NCI-H526 treated with DMSO at 0.1 percent for 48 hours (cell line): ENCODE results near the gene C1QL1.

Experiments used
- DNase-seq: peaks from one replicate; lab custom pipeline; 2025; lab: John Stamatoyannopoulos, UW

C1QL1 gene

DNA sequence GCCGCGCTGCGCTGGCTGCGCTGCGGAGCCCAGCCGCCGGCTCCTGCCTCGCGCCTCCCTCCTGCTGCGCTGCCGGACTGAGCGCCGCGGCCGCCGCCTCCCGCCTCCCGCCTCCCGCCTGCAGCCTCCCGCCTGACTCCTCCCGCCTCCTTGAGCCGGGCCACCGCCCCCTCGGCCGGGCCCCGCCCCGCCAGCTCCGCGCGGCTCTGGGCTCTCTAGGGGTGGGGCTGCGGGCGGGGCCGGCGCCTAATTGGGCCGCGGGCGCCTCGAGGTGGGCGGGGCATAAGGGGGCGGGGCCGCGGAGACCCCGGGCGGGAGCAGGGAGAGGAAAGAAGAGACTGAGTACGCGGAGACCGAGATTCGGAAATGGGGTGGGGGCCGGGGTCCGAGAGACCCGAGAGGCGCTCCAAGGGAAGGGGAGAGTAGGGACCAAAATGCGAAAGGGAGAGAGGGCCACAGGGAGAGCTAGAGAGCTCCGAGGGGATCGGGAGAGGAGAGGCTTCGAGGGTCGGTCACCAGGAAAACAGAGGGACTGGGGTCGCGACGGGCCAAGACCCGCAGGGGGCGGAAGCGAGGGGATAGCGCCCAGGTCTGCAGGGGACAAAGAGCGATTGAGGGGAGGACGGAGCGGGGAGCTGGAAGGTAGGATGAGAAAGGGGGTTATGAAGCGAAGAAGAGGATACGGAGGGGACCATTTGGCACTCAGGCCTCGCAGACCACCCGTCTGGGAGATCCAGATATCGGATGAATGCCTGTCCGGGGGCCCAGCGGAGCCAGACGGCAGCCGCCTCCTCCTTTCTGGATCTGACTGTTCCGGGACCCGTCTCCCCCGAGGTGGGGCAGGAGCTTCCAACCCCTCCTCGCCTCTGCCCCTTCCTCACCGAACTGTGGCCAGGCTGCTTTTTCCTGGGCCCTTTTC lies at the start of gene C1QL1:
Gene C1QL1, minus strand, starts transcription at position 79 of the 919 bp plus-strand sequence. CDS start 255 bp downstream, outside the sequence.
- DNase-seq, result peak; percentile 90

DNA sequence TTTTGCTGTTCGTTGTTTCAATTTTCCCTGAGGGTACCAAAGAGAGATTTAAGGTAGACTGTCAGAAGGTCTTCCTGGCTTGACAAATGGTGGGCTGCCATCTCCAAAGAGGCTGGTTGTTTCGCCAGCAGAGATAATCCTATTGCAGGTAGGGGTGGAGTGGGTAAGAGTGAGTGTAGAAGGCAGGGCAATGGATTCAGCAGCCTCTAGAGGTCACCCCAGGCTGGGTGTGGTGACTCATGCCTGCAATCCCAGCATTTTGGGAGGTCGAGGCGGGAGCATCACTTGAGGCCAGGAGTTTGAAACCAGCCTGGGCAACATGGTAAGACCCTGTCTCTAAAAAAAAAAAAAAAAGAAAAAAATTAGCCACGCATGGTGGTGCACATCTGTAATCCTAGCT lies 48.7 kb upstream of the C1QL1 start:
- DNase-seq, result no peak

DNA sequence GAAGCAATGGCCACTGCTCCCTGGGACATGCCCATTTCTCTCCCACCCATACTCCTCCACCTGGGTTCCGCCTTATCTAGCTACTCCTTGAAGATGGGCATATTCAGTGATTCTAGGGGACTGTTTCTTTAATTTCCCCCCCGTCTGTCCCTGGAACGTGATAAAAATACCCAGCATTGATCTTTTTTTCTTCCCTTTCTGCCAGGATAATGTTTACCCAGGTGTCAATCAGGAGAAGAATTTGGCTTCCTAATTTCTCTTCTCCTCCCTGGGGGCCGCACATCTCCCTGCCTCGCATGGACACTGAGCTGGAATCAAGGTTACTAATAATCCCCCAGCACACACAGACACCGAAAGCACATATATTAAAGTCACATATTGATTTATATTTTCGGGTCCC lies 48.1 kb upstream of the C1QL1 start:
- DNase-seq, result no peak

GRCh38 chr17:45013021-45013997 lies 45.2 kb upstream of the C1QL1 start:
- no peak for DNase-seq

DNA sequence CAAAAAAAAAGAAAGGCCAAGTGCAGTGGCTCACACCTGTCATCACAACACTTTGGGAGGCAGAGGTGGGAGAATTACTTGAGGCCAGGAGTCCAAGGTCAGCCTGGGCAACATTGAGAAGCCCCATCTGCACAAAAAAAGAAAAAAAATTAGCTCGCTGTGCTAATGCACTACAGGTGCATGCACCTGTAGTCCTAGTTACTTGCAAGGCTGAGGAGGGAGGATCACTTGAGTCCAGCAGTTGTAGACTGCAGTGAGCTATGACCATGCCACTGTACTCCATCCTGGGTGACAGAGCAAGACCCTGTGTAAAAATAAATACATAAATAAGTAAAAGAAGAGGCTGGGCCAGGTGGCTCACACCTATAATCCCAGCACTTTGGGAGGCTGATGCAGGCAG lies 43.7 kb upstream of the C1QL1 start:
- DNase-seq, result no peak

DNA sequence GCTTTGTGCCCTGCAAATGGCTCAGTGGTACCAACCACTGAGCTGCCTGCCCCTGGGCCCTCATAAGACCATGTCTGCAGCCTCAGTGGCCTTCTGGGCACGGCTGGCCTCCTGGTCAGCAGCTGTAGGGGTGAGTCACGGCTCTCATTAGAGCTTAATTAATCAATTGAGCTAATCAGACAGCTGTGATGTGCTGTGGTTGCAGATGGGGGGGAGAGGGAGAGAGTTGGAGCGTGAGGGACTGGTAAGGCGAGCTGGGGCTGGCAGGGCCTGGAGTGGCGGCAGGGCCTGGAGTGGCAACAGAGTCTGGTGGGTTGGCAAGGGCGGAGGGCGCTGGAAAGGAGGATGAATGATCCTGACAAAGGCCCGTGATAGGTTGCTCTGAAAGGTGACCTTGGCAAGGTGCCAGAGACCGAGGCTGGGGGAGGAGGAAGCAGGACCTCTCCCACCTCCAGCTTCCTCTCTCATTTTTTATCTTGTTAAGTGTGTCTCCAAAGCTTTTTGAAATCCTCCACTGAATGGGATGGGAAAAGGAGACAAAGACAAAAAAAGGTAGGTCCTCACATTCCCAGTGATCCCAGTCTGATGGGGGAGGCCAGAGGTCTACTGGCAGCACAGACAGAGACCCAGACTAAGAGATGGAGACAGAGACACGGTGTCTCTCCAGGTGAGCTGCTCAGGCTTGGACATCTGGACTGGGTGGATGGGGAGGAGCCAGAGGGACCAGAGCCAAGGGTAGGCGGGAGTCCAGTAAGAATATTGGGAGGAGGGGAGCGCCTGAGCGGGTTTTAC lies 41.8 kb upstream of the C1QL1 start:
- no peak for DNase-seq

GRCh38 chr17:45008216-45008615 lies 40.1 kb upstream of the C1QL1 start:
- DNase-seq, result no peak

DNA sequence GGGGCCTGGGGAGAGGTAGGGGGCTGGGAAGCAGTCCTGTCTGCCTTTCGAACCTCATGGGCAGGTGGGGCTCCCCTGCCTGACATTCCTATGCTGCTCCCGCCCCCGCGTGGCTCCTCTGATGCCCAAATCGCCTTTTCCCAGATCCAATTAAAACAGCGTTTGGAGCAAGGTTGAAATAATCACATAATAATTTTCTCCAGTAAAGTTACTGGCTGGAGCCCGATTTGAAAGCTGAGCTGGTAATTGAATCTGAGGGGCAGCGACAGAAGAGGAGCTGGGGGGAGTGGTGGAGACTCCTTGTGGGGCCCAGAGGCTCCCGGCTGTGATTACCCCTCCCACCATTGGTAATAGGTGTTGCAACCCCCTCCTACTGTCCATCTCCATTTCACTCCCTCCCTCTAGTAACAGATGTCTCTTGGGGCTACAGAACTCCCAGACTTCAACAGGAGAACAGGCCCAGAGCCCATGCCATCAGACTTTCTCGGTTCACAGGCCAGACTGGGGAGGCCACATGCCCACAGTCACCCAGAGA lies 38.9 kb upstream of the C1QL1 start:
- no peak for DNase-seq

DNA sequence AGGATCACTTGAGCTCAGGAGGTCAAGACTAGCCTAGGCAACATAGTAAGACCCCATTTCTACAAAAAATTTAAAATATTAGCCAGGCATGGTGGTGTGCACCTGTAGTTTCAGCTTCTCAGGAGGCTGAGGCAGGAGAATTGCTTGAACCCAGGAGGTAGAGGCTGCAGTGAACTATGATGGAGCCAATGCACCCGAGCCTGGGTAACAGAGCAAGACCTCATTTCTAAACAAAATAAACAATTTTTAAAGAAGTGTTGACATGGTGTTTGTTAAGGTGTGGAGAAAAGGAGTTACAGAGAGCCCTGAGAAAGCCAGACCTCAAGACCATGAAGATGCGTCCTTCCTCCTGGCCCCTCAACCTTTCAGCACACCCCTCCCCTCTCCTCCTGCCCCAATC lies 37.6 kb upstream of the C1QL1 start:
- no peak for DNase-seq

GRCh38 chr17:45004388-45004787 lies 36.3 kb upstream of the C1QL1 start:
- DNase-seq, result no peak

GRCh38 chr17:45003877-45004276 lies 35.8 kb upstream of the C1QL1 start:
- DNase-seq, result no peak

GRCh38 chr17:45001310-45001709 lies 33.2 kb upstream of the C1QL1 start:
- DNase-seq, result no peak

- DNase-seq, result no peak
Measured at GRCh38 chr17:44999433-44999832, 31.3 kb upstream of the C1QL1 start.

DNA sequence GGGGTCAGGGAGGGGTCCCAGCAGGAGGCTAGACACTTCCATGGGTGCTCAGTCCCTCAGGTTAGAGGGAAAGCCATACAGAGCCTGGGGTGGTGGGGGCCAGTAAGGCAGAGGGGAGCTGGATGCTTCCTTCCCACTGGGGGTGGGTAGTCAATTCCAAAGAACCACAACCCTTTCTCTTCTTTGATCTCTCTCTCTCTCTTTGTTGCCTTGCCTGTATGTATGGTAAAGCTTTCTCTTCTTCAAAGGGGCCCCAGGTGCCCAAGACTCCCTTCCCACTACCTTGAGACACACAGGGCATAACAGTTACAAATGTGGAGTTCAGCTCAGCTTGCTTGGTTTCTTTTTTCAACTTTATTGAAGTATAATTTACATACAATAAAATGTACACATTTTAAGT lies 30.5 kb upstream of the C1QL1 start:
- no peak for DNase-seq

DNA sequence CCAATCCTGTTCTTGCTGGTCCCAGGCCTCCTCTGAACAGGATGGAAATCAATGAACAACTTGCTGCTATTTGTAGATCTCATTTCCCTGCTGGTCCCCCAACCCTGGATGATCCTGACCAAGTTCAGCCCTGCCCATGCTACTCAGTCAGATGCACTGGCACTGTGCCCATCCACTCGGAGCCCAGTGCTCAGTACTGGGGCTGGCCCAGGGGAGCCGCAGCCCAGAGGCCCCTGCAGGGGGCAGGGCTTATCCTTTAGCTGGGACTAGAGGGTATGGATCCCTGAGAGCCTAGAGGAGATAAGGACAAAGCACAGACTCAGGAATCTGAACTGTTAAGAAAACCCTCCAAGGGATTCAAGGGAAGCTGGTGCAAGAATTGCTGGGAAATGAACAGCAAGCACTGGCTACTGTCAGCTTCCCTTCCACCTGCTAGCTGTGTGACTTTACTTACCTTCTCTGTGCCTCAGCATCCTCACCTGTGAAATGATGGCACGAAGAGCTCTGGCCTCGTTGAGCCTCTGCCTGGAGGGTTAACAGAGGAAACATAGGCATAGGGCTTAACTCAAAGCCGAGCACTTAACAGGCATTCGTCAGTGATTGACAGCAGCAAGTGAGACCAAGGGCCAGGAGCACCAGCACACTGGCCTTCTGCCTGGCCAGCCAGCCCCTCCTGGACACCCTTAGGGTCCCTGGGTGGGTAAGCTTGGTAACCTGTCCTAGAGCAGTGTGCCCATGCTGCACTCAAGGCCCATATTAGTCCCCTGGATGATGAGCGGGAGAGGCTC lies 29.8 kb upstream of the C1QL1 start:
- no peak for DNase-seq

- DNase-seq, result no peak
Measured at GRCh38 chr17:44996304-44996703, 28.2 kb upstream of the C1QL1 start.

DNA sequence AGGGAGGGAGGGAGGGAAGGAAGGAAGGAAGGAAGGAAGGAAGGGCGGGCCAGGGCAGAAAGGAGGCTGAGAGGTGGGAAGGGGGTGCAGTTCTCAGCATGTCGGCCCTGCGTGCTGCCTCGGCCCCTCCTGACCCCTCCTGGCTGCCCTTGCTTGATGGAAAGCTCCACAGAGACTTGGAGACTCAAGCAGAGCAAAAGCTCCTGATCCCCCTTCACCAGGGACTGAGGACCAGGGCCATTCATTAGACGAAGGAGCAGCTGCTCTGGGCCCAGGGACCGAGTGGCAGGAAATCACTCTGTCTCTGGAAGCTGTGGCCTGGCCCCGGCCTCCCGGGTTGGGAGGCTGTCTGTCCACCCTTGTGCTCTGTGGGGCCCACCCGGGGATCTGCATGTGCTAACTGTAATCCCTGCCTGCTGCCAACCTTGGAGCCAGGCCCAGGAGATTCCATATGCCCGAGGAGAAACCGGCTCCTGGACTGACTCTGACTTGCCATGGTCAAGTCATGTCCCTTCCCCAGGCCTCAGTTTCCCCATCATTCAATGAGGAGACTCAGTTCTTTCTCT lies 27.4 kb upstream of the C1QL1 start:
- no peak for DNase-seq

GRCh38 chr17:44992242-44992939 lies 24.3 kb upstream of the C1QL1 start:
- DNase-seq, result no peak

DNA sequence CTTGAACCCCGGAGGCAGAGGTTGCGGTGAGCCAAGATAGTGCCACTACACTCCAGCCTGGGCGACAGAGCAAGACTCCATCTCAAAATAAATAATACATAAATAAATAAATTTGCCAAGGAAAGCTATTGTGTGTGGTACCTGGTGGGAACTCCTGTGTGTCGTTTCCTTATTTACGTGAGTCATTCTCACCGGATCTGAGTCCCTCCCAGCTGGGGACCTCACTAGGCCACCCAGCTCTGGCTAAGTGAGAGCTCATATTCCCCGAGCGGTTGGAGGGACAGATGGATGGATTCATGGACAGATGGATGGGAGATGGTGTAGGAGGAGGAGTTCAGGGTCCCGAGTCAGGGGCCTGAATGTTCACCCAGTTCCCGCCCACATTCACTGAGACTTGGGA lies 22.9 kb upstream of the C1QL1 start:
- DNase-seq, result no peak
